ENCODE data around the gene BRS3. TPM values are rescaled to one million over a fixed set of nuclear protein-coding genes. Genes with fewer than 3 reads are reported as not detected.

Gene BRS3
- total RNA-seq, 1 donor from 2014 or later, result not detected

- H3K79me2 ChIP-seq (ENCODE audit: low read depth), result no peaks in the 10 kb centered on the region
- no peak overlapping the region for H3K4me2 ChIP-seq
- H3K27me3 ChIP-seq, result no peaks in the 10 kb centered on the region
- no peaks in the 10 kb centered on the region for H3K4me1 ChIP-seq
- H3K9ac ChIP-seq, result no peak overlapping the region
- no peaks in the 10 kb centered on the region for H3K4me1 Mint-ChIP-seq
- H3F3A ChIP-seq (ENCODE audit: low read depth), result no peaks in the 10 kb centered on the region
- TF ChIP-seq, protein P1, sequence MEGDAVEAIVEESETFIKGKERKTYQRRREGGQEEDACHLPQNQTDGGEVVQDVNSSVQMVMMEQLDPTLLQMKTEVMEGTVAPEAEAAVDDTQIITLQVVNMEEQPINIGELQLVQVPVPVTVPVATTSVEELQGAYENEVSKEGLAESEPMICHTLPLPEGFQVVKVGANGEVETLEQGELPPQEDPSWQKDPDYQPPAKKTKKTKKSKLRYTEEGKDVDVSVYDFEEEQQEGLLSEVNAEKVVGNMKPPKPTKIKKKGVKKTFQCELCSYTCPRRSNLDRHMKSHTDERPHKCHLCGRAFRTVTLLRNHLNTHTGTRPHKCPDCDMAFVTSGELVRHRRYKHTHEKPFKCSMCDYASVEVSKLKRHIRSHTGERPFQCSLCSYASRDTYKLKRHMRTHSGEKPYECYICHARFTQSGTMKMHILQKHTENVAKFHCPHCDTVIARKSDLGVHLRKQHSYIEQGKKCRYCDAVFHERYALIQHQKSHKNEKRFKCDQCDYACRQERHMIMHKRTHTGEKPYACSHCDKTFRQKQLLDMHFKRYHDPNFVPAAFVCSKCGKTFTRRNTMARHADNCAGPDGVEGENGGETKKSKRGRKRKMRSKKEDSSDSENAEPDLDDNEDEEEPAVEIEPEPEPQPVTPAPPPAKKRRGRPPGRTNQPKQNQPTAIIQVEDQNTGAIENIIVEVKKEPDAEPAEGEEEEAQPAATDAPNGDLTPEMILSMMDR (IDR thresholded peaks at IDR 0.05), result no peak
- TF ChIP-seq EZH2 (IDR thresholded peaks at IDR 0.05), result no peak
- no peak for DNase-seq (ENCODE audit: low spot score)
- no peaks in the 10 kb centered on the region for H3K36me3 Mint-ChIP-seq
- H3K4me3 ChIP-seq, result no peak overlapping the region
- H3K27ac Mint-ChIP-seq, result no peak overlapping the region
- no peaks in the 10 kb centered on the region for H3K9me3 ChIP-seq (ENCODE audit: low read depth)
- no peaks in the 10 kb centered on the region for H3K36me3 ChIP-seq
- H3K9me3 Mint-ChIP-seq, result no peaks in the 10 kb centered on the region
- no peak overlapping the region for H3K4me3 Mint-ChIP-seq
- no peak overlapping the region for H3K27ac ChIP-seq
- H2AFZ ChIP-seq (replicated peaks), result no peak overlapping the region
- no peaks in the 10 kb centered on the region for H4K20me1 ChIP-seq (ENCODE audit: low read depth)
- peaks cover 2% of the 10 kb centered on the region for H3K27me3 Mint-ChIP-seq (ENCODE audit: insufficient read depth, low read depth)
Observed at GRCh38 chrX:136523770-136524169, 36.0 kb downstream of the BRS3 start.

GRCh38 chrX:136525738-136526606 lies 38.2 kb downstream of the BRS3 start:
- H3K9ac ChIP-seq, result no peak overlapping the region
- TF ChIP-seq, protein P1 (IDR thresholded peaks at IDR 0.05), result no peak
- TF ChIP-seq EZH2phosphoT487 (IDR thresholded peaks at IDR 0.05), result no peak
- TF ChIP-seq EZH2 (IDR thresholded peaks at IDR 0.05), result no peak
- no peaks in the 10 kb centered on the region for H3K27me3 ChIP-seq
- H3K4me3 ChIP-seq, result no peak overlapping the region
- H3K27ac ChIP-seq, result no peak overlapping the region
- no peaks in the 10 kb centered on the region for H3K4me1 Mint-ChIP-seq
- H3K27me3 Mint-ChIP-seq (ENCODE audit: insufficient read depth, low read depth), result peaks cover 8% of the 10 kb centered on the region
- no peaks in the 10 kb centered on the region for H3K79me2 ChIP-seq (ENCODE audit: low read depth)
- DNase-seq (ENCODE audit: low spot score), result no peak
- no peaks in the 10 kb centered on the region for H4K20me1 ChIP-seq (ENCODE audit: low read depth)
- H3K4me3 Mint-ChIP-seq, result no peak overlapping the region
- H3F3A ChIP-seq (ENCODE audit: low read depth), result no peaks in the 10 kb centered on the region
- no peaks in the 10 kb centered on the region for H3K9me3 ChIP-seq (ENCODE audit: low read depth)
- no peaks in the 10 kb centered on the region for H3K4me1 ChIP-seq
- no peak overlapping the region for H3K4me2 ChIP-seq
- H3K36me3 Mint-ChIP-seq, result no peaks in the 10 kb centered on the region
- peaks cover 3% of the 10 kb centered on the region for H3K9me3 Mint-ChIP-seq
- no peak overlapping the region for H3K27ac Mint-ChIP-seq
- H3K36me3 ChIP-seq, result no peaks in the 10 kb centered on the region
- H2AFZ ChIP-seq (replicated peaks), result no peak overlapping the region

- H3K27me3 ChIP-seq, result no peaks in the 10 kb centered on the region
- H3K9ac ChIP-seq, result no peak overlapping the region
- H2AFZ ChIP-seq (replicated peaks), result peak overlapping the region; percentile 26
- H3K36me3 ChIP-seq, result no peaks in the 10 kb centered on the region
- TF ChIP-seq, protein P1 (IDR thresholded peaks at IDR 0.05), result no peak
- TF ChIP-seq EZH2phosphoT487 (IDR thresholded peaks at IDR 0.05) (no peak), EZH2 (IDR thresholded peaks at IDR 0.05) (no peak)
- no peaks in the 10 kb centered on the region for H3K4me1 ChIP-seq
- H4K20me1 ChIP-seq (ENCODE audit: low read depth), result no peaks in the 10 kb centered on the region
- Mint-ChIP-seq H3K4me3 (no peak overlapping the region), H3K27me3 (ENCODE audit: insufficient read depth, low read depth) (peaks cover 10% of the 10 kb centered on the region), H3K36me3 (no peaks in the 10 kb centered on the region), H3K9me3 (peaks cover 3% of the 10 kb centered on the region), H3K27ac (no peak overlapping the region), H3K4me1 (no peaks in the 10 kb centered on the region)
- no peaks in the 10 kb centered on the region for H3K79me2 ChIP-seq (ENCODE audit: low read depth)
- no peak overlapping the region for H3K4me2 ChIP-seq
- no peaks in the 10 kb centered on the region for H3F3A ChIP-seq (ENCODE audit: low read depth)
- H3K27ac ChIP-seq, result no peak overlapping the region
- DNase-seq (ENCODE audit: low spot score), result peak; percentile 12
- H3K9me3 ChIP-seq (ENCODE audit: low read depth), result no peaks in the 10 kb centered on the region
- H3K4me3 ChIP-seq, result no peak overlapping the region
Observed at GRCh38 chrX:136528645-136529315, 41.0 kb downstream of the BRS3 start.

Data from neural progenitor cell (in vitro differentiated cells).